ENCODE results near the gene TEX9. TPM values are rescaled to one million over a fixed set of nuclear protein-coding genes. Genes with fewer than 3 reads are reported as not detected.
A peak's percentile ranks its signal among the peaks of the same experiment; 100 is the strongest.
"Not testable (repeated sequence)": the region's sequence is repeated elsewhere in the genome, so short reads cannot be mapped to it uniquely, and the experiment has no call there.

The TEX9 gene
- total RNA-seq (10 to 100 TPM in 3 of 9 donors, 1 to 10 TPM in 6; 5.8 to 18.3 (median 8.9) TPM), polyA plus RNA-seq (10 to 100 TPM in 1 of 3 donors, 1 to 10 TPM in 2; 3.5 to 11.9 (median 3.9) TPM)
- long read RNA-seq, donor 1, partial matches to known transcripts, result 0 of 1 reads
- long read RNA-seq, donor 1, other reads (novel, unspliced or antisense), result 0 of 1 reads
- long read RNA-seq, donor 2, result 0 reads
- long read RNA-seq, donor 3, result 0 reads
- long read RNA-seq, donor 4, partial matches to known transcripts, result 3 of 3 reads
- long read RNA-seq, donor 4, other reads (novel, unspliced or antisense), result 0 of 3 reads
- long read RNA-seq, donor 5, partial matches to known transcripts, result 2 of 5 reads
- long read RNA-seq, donor 5, other reads (novel, unspliced or antisense), result 3 of 5 reads
- long read RNA-seq, donor 6, partial matches to known transcripts, result 2 of 2 reads
- long read RNA-seq, donor 6, other reads (novel, unspliced or antisense), result 0 of 2 reads
- long read RNA-seq, donor 7, result 0 reads
- long read RNA-seq, donor 8, result 0 reads
- long read RNA-seq, donor 9, result 0 reads
- long read RNA-seq, donor 10, result 0 reads

- Histone ChIP-seq H3K4me1 (replicated peaks in 1 of 2) (peaks cover 5 to 6% of the 10 kb centered on the region in 2 donors), H3K4me3 (peak within 1 kb of the TSS in 3 of 4 donors; percentile 13 to 77 (median 56)), H3K9me3 (replicated peaks in 1 of 3) (no peaks in the 10 kb centered on the region), H3K36me3 (replicated peaks in 1 of 2) (no peaks in the 10 kb centered on the region), H3K27ac (peak within 1 kb of the TSS; percentile 18 to 87 (median 75)), H3K27me3 (no peaks in the 10 kb centered on the region)
- TF ChIP-seq POLR2A (IDR thresholded peaks at IDR 0.05), result peak; percentile 55 to 84
- TF ChIP-seq, protein P1, sequence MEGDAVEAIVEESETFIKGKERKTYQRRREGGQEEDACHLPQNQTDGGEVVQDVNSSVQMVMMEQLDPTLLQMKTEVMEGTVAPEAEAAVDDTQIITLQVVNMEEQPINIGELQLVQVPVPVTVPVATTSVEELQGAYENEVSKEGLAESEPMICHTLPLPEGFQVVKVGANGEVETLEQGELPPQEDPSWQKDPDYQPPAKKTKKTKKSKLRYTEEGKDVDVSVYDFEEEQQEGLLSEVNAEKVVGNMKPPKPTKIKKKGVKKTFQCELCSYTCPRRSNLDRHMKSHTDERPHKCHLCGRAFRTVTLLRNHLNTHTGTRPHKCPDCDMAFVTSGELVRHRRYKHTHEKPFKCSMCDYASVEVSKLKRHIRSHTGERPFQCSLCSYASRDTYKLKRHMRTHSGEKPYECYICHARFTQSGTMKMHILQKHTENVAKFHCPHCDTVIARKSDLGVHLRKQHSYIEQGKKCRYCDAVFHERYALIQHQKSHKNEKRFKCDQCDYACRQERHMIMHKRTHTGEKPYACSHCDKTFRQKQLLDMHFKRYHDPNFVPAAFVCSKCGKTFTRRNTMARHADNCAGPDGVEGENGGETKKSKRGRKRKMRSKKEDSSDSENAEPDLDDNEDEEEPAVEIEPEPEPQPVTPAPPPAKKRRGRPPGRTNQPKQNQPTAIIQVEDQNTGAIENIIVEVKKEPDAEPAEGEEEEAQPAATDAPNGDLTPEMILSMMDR (IDR thresholded peaks at IDR 0.05), result no peak
- DNase-seq, result peak; percentile 89 to 94 (median 91)
- 0 to 1% (median 0%) methylated on average over 29 to 45 of the region's 45 CpGs for WGBS, 4 donors
- intact Hi-C loops (cut with DNase I), result loop anchor here in 1 of 2 donors (10.0 kb wide), 1 partner anchor 120 kb away; the partner anchor contains the start of gene RFX7
Measured at GRCh38 chr15:56365075-56365711, at the start of gene TEX9. TSS of gene TEX9 (plus strand) at chr15:56365426. CDS start at chr15:56365451, 25 bp downstream.

DNA sequence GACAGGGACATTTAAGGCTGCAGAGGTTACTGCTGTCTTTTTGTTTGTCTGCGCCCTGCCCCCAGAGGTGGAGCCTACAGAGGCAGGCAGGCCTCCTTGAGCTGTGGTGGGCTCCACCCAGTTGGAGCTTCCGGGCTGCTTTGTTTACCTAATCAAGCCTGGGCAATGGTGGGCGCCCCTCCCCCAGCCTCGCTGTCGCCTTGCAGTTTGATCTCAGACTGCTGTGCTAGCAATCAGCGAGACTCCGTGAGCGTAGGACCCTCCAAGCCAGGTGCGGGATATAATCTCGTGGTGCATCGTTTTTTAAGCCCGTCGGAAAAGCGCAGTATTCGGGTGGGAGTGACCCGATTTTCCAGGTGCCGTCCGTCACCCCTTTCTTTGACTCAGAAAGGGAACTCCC lies 48.7 kb upstream of the TEX9 start:
- WGBS, 4 donors, result 82 to 93% (median 89%) methylated on average over 6 to 15 of the region's 18 CpGs
- intact Hi-C loops (cut with DNase I); H3K27me3 ChIP-seq; H3K4me3 ChIP-seq; DNase-seq; H3K4me1 ChIP-seq (replicated peaks in 1 of 2); H3K27ac ChIP-seq; H3K36me3 ChIP-seq (replicated peaks in 1 of 2); H3K9me3 ChIP-seq (replicated peaks in 1 of 3): not testable (repeated sequence)

- Histone ChIP-seq H3K36me3 (replicated peaks in 1 of 2) (no peaks in the 10 kb centered on the region), H3K4me1 (replicated peaks in 1 of 2) (no peaks in the 10 kb centered on the region), H3K4me3 (no peak overlapping the region), H3K27me3 (no peaks in the 10 kb centered on the region), H3K27ac (no peak overlapping the region), H3K9me3 (replicated peaks in 1 of 3) (no peaks in the 10 kb centered on the region)
- intact Hi-C loops (cut with DNase I), result no loop called here
- no peak for DNase-seq
- TF ChIP-seq, protein P1 (IDR thresholded peaks at IDR 0.05), result no peak
- no peak for TF ChIP-seq POLR2A (IDR thresholded peaks at IDR 0.05)
Measured at GRCh38 chr15:56320316-56320715, 44.9 kb upstream of the TEX9 start.

- H3K27me3 ChIP-seq, result no peaks in the 10 kb centered on the region
Measured at GRCh38 chr15:56320861-56321260, 44.4 kb upstream of the TEX9 start.

More at GRCh38 chr15:56320861-56321260, 44.4 kb upstream of the TEX9 start:
- no peak for TF ChIP-seq POLR2A (IDR thresholded peaks at IDR 0.05)
- TF ChIP-seq, protein P1 (IDR thresholded peaks at IDR 0.05), result no peak
- intact Hi-C loops (cut with DNase I), result no loop called here
- Histone ChIP-seq H3K4me3 (no peak overlapping the region), H3K4me1 (replicated peaks in 1 of 2) (no peaks in the 10 kb centered on the region), H3K36me3 (replicated peaks in 1 of 2) (no peaks in the 10 kb centered on the region), H3K27ac (no peak overlapping the region), H3K9me3 (replicated peaks in 1 of 3) (no peaks in the 10 kb centered on the region)
- WGBS, 4 donors, result 52 to 66% (median 60%) methylated on average over 3 of the region's 3 CpGs
- no peak for DNase-seq
